ENCODE measurements around the gene MAMLD1.

The MAMLD1 gene

GRCh38 chrX:150506020-150506419 is 142.9 kb downstream of the MAMLD1 start:
- DNase-seq: no peak

GRCh38 chrX:150506486-150506885 is 143.4 kb downstream of the MAMLD1 start:
- no peak for DNase-seq

GRCh38 chrX:150507251-150507856 is 144.2 kb downstream of the MAMLD1 start:
- no peak for DNase-seq

DNA sequence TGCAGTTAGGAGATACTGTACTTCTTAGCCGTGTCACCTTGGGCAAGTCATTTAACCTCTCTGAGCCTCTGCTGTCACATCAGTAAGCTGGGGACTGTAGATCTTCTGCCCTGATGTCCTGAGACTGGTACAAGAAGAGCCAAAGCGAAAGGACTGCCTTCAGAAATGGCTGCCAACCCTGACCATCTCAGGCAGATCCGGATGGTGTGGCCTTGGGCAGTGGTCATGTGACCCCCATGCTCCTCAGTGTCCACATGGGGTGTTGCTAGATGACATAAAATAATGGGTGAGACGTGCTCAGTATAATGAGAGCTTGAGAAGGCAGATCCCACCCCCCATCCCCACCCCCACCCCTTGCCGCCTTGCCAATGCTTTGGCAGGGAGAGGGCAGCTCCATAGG is 144.9 kb downstream of the MAMLD1 start:
- no peak for DNase-seq

- DNase-seq: no peak
Measured at GRCh38 chrX:150508451-150509367, 145.6 kb downstream of the MAMLD1 start.

GRCh38 chrX:150509703-150510102 is 146.6 kb downstream of the MAMLD1 start:
- DNase-seq: no peak

DNA sequence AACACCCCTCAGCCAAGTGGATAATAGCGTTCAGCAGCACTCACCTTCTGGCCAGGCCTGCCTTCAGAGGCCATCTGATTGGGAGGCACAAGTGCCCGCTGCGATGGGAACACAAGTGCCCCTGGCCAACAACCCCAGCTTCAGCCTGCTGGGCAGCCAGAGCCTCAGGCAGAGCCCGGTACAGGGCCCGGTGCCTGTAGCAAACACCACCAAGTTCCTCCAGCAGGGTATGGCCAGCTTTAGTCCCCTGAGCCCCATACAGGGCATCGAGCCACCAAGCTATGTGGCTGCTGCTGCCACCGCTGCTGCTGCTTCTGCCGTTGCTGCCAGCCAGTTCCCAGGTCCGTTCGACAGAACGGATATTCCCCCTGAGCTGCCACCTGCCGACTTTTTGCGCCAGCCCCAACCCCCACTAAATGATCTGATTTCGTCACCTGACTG is 149.4 kb downstream of the MAMLD1 start:
- DNase-seq: no peak

DNA sequence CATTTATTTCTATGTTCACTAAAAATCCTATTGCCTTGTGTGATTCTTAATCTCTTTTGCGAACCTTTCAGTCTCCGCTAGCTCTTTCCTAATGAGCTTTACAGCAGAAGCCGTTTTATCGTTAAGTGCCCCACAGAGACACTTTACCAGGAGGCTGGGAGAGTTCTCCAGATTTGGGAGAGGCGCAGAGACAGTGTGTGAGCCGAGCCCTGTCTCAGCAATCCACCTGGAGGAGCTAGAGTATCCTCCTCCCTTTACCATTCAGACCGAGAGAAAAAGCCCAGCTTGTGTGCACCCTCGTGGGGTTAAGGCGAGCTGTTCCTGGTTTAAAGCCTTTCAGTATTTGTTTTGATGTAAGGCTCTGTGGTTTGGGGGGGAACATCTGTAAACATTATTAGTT is 150.4 kb downstream of the MAMLD1 start:
- no peak for DNase-seq

GRCh38 chrX:150514462-150514861 is 151.3 kb downstream of the MAMLD1 start:
- no peak for DNase-seq

GRCh38 chrX:150515801-150516200 is 152.7 kb downstream of the MAMLD1 start:
- no peak for DNase-seq

DNA sequence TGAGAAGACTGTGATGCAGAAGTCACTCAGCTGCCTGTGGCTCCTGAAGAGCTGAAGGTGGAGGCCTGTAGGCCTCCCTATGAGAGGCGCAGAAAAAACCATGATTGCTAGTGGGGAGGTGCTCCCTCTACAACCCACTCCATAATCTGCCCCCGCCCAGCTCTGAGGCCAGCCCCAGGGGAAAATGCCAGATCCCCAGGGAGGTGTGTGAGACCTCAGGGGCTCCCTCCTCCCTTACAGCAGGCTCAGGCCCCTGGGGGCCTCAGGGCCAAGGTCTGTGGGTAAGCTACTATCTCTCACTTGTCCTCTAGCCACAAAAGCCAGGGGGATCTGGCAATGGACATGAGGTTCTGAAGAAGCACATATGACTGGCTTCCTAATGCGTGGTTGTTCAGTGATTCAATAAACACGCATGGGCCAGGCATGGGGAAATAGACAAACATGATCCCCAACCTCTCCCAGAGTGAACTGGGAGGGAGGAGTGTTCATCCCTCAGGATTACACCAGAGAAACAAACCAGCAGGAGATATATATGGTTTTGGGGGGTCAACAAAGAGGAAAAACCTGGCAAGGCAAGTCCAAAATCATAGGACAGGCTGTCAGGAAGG is 154.3 kb downstream of the MAMLD1 start:
- no peak for DNase-seq

- no peak for DNase-seq
Measured at GRCh38 chrX:150522494-150522893, 159.4 kb downstream of the MAMLD1 start.

DNA sequence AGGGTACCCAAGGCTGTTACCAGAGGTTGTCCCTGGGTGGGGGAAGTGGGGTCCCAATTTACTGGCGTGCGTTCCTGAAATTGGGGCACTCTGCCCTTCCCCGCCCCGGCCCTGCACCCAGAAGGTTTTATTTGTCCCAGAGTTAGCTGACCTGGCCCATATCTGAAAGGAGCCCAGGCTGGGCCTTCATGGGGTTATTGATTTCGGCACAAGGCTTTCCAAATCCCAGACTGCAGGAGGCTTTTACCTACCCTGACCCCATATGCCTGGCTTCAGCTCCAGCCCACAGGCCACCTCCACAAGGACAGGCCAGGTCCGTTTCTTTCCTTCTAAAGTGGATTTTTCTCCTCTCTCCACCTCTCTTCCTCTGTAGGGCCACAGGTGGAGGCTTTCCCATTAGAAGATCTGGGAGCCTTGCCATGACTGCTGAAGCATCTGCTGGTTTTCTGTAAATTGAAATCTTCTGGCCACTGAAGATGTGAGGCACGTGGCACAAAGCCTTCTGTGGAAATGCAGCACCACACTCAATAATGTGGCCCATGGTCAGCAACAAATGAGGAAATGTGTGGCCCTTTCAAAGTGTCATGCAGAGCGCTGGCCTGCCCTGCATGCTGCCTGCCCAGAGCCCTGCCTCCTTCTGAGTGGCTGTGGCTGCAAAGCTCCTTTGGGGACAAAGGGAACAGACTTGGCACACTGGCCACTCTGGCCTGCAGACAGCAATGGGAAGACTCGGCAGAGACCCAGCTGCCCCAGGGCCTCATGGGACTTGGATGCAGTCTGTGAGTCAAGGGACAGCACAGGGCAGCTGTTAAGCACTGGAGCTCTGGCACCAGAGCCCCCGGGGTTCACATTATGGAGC is 162.2 kb downstream of the MAMLD1 start:
- no peak for DNase-seq

GRCh38 chrX:150526692-150527091 is 163.6 kb downstream of the MAMLD1 start:
- DNase-seq: no peak

- no peak for DNase-seq
Measured at GRCh38 chrX:150527108-150527507, 164.0 kb downstream of the MAMLD1 start.

DNA sequence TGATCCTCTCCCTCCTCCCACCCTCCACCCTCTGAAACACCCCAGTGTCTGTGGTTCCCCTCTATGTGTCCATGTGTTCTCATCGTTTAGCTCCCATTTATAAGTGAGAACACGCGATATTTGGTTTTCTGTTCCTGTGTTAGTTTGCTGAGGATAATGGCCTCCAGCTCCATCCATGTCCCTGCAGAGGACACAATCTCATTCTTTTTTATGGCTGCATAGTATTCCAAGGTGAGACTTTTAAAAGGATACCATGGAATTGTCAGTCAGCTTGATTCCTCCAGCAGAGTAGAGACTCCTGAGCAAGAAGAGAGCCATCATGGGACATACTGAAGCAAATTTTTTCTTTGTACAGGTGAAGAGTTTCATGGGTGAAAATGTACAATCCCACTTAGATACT is 166.5 kb downstream of the MAMLD1 start:
- no peak for DNase-seq

- no peak for DNase-seq
Measured at GRCh38 chrX:150530821-150531220, 167.7 kb downstream of the MAMLD1 start.

DNA sequence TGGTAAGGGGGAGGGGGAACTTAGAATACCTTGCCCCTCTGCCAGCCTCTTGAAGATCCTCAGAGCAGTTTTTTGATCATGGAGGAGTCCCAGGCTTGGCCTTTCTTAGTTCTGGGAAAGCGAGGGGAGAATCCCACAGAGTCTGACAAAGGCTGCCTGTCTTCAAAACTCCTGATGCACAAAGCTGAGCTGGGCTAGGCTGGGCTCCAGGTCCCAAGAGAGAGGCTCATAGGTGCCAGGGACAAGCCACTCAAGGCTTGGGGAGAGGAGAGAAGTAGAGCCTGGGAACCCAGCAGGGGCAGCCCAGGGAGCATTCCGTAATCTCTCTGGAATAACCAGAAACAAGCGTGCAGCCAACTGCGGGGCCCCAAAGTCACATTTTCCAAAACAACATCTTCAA is 168.3 kb downstream of the MAMLD1 start:
- DNase-seq: no peak

GRCh38 chrX:150533863-150534262 is 170.7 kb downstream of the MAMLD1 start:
- DNase-seq: no peak

DNA sequence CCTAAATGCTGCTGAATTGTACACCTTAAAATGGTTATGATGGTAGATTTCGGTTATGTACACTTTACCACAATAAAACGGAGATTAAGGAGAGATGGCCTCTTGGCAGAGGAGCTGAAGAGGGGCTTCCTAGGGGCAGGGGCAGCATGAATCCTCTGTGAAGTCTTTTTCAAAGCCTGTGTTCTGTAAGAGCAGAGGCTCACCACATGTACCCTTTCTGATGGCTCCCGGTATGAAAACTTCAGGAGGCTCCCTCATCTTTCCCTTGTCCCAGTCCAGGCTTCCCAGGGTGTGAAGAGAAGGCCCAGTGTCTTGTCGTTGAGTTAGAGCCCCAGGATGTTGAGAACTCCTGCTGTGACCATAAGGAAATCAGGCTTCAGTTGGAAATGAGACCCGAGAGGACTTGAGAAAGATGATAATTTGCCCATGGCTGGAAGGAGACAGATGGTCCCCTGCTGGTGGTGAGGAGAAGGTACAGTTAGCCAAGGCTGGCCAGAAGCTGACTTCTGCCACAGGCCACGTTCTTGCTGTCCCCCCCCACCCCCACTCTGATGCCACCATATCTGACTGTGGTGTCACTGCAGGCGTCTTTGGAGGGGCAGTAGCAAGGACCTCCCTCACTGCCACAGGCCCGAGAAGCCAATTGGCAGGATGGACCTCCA is 173.5 kb downstream of the MAMLD1 start:
- DNase-seq: no peak

DNA sequence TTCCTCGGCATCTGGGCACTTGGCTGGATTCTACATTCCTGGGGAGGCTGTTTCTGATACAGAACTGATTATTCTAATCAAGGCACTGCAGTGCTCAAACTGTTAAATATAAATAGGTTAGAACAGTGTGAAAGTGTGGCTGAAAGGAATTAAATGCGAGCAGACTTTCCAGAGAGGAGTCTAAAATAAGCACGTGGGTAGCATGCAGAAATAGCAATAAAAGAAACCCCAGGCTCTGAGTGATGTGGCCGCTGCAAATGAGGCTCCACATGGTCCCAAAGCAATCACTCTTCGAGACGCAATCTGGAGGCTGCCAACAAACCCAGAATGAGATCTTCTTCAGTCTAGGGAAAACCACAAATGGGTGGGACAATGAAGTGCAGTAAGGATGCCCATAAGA is 174.7 kb downstream of the MAMLD1 start:
- no peak for DNase-seq

DNA sequence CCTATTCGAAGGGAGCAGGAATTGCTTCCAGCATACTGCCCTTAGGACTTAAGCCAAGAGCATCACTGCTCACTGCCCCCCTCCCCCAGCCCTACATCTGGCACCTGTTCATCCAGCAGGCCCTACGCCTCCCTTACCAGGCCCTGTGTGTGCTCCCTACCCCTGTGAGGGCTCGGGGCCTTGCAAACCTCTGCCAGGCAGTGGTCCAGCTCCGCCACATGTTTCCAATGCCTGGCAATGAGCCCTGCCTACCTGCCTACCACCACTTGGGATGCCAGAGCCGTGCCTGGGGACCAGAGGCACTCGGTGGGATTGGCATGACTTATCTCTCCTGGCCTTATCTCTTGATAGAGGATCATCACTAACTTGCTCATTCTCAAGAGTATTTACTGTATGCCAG is 177.8 kb downstream of the MAMLD1 start:
- DNase-seq: no peak

DNA sequence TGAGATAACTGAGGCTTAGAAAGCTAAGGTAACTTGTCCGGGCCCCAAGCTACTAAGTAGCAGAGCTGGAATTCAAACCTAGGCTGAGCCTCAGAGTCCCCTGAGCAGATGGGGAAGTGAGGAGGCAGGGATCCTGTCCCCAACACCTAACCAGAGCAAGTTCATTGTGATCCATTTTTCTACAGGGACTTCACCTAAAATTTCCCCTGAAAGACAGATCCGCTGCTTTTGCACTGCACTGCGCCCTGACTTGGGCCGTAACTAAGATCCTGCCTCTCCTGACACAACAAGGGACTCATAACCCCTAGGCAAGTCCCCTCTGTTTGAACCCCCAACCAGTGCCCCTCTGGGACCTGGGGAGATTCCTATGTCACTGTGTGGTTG is 179.7 kb downstream of the MAMLD1 start:
- no peak for DNase-seq
